Measurements from ENCODE around the gene CLK3. TPM values are rescaled to one million over a fixed set of nuclear protein-coding genes. Genes with fewer than 3 reads are reported as not detected.

The CLK3 gene
- polyA plus RNA-seq, 1 of the 3 experiments (the other 2 are of a cell fraction) = 67.7 TPM

DNA sequence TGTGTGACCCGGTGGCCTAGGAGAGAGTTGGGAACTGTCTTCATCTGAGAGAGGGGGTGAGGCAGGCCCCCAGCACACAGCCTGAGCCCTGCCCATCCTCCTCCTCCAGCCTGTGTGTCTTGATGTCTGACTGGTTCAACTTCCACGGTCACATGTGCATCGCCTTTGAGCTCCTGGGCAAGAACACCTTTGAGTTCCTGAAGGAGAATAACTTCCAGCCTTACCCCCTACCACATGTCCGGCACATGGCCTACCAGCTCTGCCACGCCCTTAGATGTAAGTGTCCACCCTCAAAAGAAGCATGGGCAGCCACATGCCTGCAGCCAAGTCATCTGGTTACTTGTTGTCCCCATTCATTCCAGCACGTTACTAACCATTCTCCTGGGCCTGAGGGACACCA is 10.1 kb downstream of the CLK3 start:
- Histone ChIP-seq H3K27ac (ENCODE audit: low read depth in 2 of 2, low read length in 1 of 2) (no peak overlapping the region), H4K20me1 (ENCODE audit: insufficient read depth) (peaks cover 52% of the 10 kb centered on the region), H3K4me1 (ENCODE audit: control insufficient read depth in 1 of 2, insufficient read depth in 2 of 2, low read depth in 1 of 2, low read length in 1 of 2) (peaks cover 0 to 5% of the 10 kb centered on the region in 2 experiments; a peak in 1 of 4 replicates), H3F3A (replicated peaks; ENCODE audit: insufficient read depth) (peaks cover 7% of the 10 kb centered on the region), H3K9ac (no peak overlapping the region), H3K9me2 (no peaks in the 10 kb centered on the region), H3K79me2 (ENCODE audit: insufficient read depth) (peaks cover 28% of the 10 kb centered on the region; the same call in 1 of the 2 replicates), H3K36me3 (replicated peaks in 1 of 2; ENCODE audit: control insufficient read depth in 1 of 2, insufficient read depth in 2 of 2, low read length in 1 of 2) (peaks cover 44 to 96% of the 10 kb centered on the region in 2 experiments), H2AFZ (ENCODE audit: low read depth) (no peak overlapping the region), H3K9me3 (no peaks in the 10 kb centered on the region), H3K27me3 (ENCODE audit: insufficient read depth) (no peaks in the 10 kb centered on the region), H3K4me3 (ENCODE audit: low read depth in 2 of 2, low read length in 1 of 2) (no peak overlapping the region), H3K4me2 (no peak overlapping the region)
- ChIA-PET POLR2A (no interaction called here), CTCF (interaction anchor here (1.0 to 39.4 kb wide), 3 partner anchors 8 to 147 kb away, joined by 3 to 1109 read pairs (median 245); partner anchors contain the start of gene CSK)
- whole genome bisulfite sequencing (ENCODE audit: low lambda C conversion rate) = 96% methylated on average over 5 of the region's 6 CpGs
- no peak for DNase-seq
- no peak for TF ChIP-seq MXI1 (IDR thresholded peaks at IDR 0.05; ENCODE audit: low read depth, low read length)
- TF ChIP-seq GATA2 (CRISPR knock-in tag; IDR thresholded peaks at IDR 0.05) = no peak
- TF ChIP-seq EZH2phosphoT487 (IDR thresholded peaks at IDR 0.05; ENCODE audit: borderline replicate concordance, low read depth) = no peak
- TF ChIP-seq TCF12 (IDR thresholded peaks at IDR 0.05) = no peak
- TF ChIP-seq RCOR1 (IDR thresholded peaks at IDR 0.05; ENCODE audit: low read length) = no peak
- no peak for TF ChIP-seq RXRA (IDR thresholded peaks at IDR 0.05; ENCODE audit: borderline replicate concordance, low read depth)
- no peak for TF ChIP-seq FOSL2 (IDR thresholded peaks at IDR 0.05; ENCODE audit: borderline replicate concordance, low read depth)

DNA sequence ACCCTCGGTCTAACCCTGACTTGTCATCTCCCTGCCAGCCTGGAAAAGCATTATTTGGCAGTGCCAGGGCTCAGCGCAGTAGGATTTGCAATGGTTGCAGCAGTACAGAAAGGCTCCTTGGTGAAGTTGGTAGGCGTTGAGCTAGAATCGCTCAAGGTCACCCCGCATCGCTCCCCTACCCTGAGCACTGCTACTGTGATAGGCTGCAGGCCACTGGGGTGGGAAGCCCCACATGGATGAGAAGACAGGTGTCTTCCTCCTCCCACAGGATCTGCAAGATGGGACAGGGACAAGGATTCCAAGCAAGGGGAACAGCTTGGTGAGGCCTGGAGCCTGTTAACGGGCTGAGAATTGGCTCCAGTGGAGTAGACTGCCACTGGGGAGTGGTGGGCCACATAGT is 10.7 kb downstream of the CLK3 start:
- Histone ChIP-seq H3K4me2 (no peak overlapping the region), H3K36me3 (replicated peaks in 1 of 2; ENCODE audit: control insufficient read depth in 1 of 2, insufficient read depth in 2 of 2, low read length in 1 of 2) (peaks cover 43 to 96% of the 10 kb centered on the region in 2 experiments), H3K4me1 (ENCODE audit: control insufficient read depth in 1 of 2, insufficient read depth in 2 of 2, low read depth in 1 of 2, low read length in 1 of 2) (peaks cover 0 to 1% of the 10 kb centered on the region in 2 experiments; a peak in 1 of 4 replicates), H3K27ac (ENCODE audit: low read depth in 2 of 2, low read length in 1 of 2) (no peak overlapping the region), H4K20me1 (ENCODE audit: insufficient read depth) (peaks cover 52% of the 10 kb centered on the region), H3K27me3 (ENCODE audit: insufficient read depth) (no peaks in the 10 kb centered on the region), H3F3A (replicated peaks; ENCODE audit: insufficient read depth) (peaks cover 3% of the 10 kb centered on the region), H3K79me2 (ENCODE audit: insufficient read depth) (peaks cover 23% of the 10 kb centered on the region; the same call in 1 of the 2 replicates), H3K9me3 (no peaks in the 10 kb centered on the region), H2AFZ (ENCODE audit: low read depth) (no peak overlapping the region), H3K9ac (no peak overlapping the region), H3K9me2 (no peaks in the 10 kb centered on the region), H3K4me3 (ENCODE audit: low read depth in 2 of 2, low read length in 1 of 2) (no peak overlapping the region)
- ChIA-PET CTCF (interaction anchor here (1.0 to 39.4 kb wide), 7 partner anchors 8 to 362 kb away, joined by 3 to 1109 read pairs (median 3); partner anchors contain the start of gene CSK), POLR2A (interaction anchor here (1.2 kb wide), 1 partner anchor 10 kb away, joined by 4 read pairs; no protein-coding TSS in a partner anchor)
- DNase-seq = no peak
- TF ChIP-seq FOXJ3 (CRISPR knock-in tag; IDR thresholded peaks at IDR 0.05) = no peak
- TF ChIP-seq, protein P1, sequence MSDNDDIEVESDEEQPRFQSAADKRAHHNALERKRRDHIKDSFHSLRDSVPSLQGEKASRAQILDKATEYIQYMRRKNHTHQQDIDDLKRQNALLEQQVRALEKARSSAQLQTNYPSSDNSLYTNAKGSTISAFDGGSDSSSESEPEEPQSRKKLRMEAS (IDR thresholded peaks at IDR 0.05; ENCODE audit: low read depth) = no peak
- 92% methylated on average over 7 of the region's 7 CpGs for WGBS (ENCODE audit: low lambda C conversion rate)

Measured in SK-N-SH (cell line).